NCI-H524 treated with DMSO at 0.1 percent for 48 hours (cell line): ENCODE measurements around the gene PARD3B.

ENCODE experiments used
- DNase-seq: peaks from one replicate; lab custom pipeline; 2025; lab: John Stamatoyannopoulos, UW

The PARD3B gene

DNA sequence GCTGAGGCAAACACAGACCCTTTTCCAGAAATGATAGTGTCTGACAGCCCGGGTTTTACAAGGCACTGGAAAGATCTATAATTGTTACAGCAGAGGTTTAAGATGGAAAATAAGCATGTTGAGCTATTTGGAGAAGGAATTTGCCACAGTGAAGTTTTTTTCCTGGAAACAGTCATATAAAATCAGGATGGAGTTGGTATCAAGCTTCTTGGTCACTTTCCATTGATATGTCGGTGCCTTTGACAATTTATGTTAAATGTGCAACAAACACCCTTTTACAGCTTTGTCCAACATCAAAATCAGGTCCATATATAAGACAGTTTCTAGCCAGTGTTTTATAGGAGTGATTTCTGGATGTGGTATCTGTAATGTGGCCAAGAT is 1019.9 kb downstream of the PARD3B start:
- DNase-seq, result no peak

DNA sequence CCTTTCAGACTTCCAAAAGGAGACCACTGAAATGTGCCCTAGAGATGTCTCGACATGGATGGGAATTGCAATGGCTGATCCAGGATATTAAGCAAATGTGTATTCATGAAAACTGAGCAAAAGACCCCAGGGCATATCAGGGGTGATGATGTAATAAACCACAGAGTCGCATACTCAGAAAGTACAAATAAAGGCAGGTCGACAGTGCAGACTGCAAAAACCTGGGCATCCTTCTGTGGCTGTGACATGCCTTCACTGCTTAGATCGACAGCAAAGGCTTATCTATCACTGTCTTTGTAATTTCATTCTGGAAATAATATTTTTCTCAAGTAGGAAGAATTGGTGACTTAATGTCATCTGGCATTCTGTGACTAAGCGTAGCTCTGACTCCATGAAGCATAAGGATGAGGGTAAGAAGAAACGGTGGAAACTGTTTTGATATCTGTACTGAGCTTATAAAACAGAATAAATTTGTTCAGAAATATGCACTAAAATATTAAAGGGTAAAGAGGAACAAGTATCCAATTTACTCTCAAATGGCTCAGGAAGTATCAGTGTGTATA is 1021.4 kb downstream of the PARD3B start:
- DNase-seq, result no peak

DNA sequence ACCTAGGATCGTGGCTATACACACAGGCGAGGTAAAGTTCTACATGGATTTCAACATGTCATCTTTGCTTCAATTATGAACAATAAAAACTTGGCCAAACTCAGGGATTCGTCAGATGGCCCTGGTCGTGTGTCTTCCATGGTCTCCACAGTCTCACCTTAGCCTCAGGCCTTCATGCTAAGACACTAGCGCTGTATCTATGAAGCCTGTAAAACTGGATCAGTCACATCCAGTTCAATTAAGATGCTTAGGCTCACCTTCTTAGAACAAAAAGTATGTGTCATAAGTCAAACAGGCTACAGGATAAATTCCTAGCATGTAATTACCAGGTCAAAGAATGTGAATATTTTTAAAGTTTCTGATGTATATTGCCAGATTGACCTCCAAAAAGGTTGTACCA is 1023.3 kb downstream of the PARD3B start:
- DNase-seq, result no peak

DNA sequence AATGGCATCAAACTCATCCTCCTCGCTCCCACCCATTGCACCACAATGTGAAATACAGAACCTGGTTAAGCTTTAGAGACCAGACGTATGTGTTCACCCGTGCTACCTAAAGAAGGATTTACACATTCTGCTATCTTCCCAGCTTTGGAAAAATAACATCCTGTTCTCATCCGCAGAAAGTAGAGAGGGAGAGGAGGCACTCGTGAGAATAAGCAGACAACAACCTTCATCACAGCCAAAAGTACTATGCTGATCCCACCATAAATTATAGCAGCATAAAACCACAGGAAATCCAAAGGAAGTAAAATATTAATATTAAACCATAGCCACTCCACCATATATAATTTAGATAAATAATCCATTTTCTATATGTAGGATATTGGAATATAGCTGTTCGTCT is 1025.4 kb downstream of the PARD3B start:
- DNase-seq, result no peak

DNA sequence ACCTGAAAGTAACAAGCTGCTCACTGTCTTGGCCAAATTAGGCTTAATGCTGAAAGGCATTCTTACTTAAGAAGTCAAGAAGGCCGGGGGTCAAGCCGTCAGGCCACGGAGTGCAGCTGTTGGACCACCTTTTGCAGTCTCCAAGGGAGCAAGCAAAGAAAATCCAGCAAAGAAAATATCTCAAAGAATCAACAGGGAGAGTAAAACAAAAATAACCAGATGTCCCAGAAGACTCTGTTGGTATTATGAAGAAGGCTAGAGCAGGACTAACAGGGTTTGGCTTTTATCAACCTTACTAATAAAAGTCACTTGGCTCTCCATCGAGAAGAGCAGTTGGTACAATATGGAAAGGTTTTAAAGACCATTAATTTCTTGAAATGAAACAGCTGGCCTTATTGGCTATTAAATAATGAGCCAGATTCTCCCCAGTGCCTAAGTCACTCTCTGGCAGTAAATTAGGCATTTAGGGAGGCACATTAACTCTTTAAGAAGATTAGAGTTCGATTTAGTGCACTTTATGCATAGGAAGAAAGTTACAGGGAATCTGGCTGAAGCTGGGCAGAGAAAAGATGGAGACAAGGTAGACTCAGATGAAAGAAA is 1026.2 kb downstream of the PARD3B start:
- peak; percentile 82 for DNase-seq

DNA sequence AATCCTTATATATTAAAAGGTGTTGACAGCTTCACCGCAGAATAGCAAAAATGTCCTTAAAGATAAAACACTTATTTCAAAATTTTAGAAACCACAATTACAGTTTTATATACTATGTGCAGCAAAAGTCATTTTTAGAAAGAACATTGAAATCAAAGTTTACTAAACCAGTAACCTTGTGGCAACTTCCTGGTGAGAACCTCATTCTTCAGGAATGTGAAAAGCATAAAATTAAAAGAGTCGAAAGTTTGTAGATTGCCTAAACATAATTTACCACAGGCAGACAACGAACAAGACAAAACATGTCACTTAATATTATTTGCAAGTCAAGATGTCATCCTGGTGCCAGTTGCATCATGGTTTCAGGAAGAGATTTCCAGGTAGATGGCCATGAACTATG is 1028.7 kb downstream of the PARD3B start:
- DNase-seq, result no peak

DNA sequence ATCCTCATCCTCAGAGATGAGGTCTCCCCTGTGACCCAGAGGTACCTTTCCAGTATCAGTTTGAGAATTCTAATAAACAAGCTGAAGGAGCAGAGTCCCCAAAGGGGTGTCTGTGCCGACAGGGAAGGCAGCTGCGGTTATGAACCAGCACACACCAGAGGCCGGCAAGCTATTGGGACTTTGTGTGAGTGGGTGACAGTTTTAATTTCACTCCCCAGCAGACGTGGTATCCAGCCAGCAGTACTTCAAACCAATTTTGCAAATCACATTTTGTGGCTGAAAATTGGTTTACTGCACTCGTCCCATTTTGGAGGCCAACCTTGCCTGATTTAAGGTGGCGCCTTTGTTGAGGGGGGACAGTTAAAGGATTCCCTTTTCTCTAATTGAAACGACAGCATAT is 1034.1 kb downstream of the PARD3B start:
- DNase-seq, result no peak

DNA sequence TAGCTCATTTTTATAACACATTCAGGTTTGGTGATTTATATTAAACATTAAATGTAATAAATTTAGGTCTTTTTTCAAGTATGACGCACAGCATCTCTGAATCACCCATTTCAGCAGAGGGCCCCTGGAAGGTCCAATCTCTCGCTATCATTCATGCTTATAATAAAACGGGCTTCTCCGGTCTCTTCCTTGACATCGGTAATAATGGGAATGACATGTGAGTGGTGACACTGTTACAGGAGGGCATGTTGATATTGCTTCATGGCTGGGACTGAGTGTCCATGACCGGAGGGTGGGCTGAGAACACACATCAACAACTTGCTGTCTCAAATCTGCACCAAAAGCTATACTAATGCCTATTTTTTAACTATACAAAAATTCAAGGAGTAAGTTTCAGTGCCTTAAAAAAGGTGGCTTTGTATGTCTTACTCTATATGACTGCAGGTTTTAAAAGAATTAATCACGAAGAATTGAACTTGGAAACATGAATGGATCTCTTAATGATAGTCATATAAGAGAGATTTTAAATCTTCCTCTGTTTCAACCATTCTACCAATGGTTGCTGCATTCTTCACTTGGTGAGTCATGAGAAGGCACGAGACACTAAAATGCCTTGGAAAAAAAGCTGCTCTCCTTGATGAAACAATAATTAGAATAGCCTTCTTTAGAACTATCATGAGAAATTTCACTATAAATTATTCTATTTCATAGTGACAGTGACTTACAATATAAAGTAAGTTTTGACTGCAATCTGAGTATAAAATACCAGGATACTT is 1035.1 kb downstream of the PARD3B start:
- no peak for DNase-seq

DNA sequence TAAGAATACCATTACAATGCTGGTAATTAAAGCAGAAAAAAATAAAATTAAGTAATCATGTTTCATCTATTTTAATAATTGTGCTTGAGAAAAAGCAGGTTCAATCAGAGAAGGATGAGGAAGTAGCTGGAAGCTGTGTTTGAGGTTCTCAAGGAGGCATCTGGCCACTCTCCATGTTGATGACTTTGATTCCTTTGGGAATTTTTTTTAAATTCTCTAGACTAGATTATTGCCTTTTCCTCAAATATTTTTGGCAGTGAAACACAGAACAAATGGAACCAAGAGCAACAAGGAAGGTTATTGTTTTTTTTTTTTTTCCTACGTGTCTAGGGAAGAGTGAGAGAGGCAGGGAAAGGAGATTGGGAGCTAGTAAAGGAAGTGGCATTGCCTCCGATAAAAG is 1037.1 kb downstream of the PARD3B start:
- DNase-seq, result no peak

DNA sequence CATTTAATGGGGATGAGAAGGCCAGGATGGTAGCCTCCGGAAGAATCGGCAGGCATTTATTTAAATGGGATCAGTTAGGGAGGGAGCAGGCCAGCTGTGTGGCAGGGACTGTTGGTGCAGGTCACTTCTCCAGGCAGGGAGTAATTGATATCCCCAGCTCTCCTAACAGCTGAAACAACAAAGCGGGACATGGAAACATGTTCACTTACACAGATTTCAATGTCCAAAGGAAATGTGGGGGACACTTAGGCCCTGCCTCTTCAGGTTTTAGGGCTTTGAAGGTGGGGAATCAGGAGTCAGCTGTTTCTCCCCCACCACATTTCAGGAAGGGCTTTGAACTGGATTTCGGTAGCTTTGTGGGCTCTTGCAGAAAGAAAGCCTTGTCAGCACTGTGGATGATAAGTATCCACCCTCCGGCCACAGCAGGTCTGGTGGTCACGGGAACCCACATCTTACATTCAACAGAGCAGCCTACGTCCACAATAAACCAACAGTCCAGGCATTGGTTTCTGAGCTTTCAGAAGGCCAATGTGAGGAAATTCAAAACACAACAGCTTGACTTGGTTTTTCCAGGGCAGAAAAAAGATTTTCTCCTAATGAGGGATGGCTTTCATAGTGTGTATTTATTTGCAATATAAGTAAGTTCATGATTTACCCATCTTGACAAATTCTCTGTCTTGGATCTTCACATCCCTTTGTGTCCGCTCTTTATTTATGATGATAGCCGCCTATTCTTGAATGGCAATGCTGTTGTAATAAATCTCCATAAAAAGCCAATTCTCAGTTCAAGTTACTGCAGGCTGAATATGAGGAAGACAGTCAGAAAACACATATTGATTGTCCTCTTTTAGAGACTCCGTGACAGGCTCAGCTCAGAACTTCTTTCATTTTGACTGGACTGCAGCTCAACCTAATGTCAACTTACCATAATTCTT is 1040.4 kb downstream of the PARD3B start:
- DNase-seq, result no peak

DNA sequence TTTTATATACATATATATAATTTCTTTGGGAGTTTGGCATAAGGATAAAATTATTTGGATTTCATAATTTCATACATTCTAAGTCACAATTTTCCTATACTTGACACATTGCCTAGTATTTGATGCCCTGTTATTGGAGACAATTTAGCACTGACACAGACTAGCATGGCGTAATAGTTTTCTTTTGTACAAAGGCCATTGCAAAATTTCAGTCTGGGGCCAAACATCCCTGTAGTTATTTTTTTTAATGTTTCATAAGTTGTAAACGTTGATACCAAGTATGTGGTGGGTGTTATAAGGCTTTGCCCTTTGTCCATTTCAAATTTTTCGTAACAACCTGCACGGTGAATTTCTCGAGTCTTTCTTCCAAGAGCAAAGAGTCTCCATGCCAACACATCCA is 1041.4 kb downstream of the PARD3B start:
- no peak for DNase-seq

DNA sequence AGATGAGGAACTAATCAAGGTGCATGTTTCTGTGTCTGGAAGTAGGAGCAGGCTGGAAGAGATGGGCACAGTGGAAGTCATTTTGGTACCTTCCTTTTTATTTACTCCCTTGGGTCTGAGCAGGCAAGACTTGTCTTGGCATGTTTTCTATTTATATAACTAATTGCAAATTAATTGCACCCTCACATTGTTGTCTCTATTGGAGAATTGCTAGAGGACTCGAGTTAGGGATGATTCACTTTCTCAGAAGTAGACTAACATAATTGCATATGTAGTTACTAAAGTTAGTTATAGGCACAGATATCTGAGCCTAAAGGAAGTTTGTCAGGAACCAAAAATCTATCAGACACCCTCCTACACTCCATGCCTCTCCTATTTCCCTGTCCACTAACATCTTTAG is 1044.2 kb downstream of the PARD3B start:
- no peak for DNase-seq

DNA sequence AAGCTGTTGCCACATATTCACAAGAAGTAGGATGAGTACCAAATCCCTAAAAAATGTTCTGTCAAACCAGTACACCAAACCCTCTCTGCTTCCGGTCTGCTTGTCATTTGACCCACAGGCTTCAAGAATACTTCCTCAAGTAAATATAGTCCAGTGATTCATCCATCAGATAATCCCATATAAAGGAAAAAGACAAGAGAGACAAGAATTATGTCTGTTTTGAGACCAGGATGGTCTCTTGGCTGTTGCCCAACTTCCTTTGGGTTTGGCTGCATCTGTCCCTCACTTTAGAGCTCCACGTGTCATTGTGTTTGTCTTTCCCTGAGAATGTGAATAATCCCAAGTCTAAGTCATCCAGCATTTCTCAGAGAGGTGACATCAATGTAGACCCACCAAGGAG is 1045.5 kb downstream of the PARD3B start:
- no peak for DNase-seq

DNA sequence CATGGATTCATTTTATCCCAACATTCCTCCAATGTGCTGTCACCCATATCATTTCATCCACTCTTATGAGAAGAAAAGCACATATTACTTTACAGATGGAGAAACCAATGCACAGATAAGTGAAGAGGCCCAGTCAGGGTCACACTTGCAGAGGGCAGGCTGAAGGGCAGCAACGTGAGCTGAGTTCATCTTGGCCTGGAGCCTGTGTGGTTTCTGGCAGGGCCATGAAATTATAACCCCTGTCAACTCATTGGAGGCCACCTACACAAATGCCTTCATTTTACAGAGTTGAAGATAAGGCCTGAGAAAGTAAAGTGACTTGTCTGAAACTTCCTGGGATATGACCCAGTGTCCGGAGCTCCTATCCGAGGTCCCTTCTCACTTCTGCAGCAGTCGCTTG is 1048.6 kb downstream of the PARD3B start:
- DNase-seq, result no peak

DNA sequence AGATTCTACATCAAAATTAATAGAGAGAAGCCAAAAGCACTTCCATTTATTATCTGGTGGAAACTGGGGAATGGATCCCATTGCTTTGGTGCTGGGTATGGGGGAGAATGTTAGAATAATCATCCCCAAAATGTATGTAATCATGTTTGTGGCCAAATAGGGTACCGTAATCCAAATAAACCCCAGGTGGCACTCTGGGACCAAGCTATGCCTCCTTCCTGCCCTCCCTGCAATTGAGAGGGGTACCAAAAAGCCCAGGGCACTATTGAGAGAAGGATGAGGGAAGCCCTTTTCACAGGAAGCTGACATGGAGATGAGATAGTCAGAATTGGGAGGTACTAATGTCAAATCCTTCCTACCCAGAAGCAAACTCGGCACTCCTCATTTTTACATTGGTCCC is 1051.3 kb downstream of the PARD3B start:
- DNase-seq, result no peak

DNA sequence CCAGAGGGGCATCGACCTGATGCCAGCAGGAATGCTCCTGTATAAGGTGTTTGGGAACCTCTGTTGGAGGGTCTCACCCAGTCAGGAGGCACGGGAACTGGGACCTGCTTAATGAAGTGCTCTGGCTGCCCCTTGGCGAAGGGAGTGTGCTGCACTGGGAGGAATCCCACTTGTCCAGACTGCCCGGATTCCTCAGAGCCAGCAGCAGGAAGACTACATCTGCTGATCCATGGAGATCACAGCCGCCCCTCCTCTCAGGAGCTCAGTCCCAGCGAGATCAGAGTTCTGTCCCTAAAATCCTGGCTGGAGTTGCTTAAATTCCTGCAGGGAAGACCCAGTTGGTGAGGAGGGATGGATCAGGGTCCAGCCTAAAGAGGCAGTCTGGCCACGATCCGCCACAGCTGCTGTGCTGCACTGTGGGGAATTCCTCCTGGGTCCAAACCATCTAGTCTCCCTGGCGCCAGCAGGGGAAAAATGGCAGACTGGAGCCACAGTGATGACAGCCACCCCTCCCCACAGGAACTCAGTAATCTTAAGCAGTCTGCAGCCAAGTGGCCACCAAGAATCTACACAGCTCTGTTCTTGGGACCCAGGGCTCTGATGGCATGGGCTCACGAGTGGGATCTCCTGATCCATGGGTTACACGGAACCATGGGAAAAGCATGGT is 1060.5 kb downstream of the PARD3B start:
- no peak for DNase-seq

DNA sequence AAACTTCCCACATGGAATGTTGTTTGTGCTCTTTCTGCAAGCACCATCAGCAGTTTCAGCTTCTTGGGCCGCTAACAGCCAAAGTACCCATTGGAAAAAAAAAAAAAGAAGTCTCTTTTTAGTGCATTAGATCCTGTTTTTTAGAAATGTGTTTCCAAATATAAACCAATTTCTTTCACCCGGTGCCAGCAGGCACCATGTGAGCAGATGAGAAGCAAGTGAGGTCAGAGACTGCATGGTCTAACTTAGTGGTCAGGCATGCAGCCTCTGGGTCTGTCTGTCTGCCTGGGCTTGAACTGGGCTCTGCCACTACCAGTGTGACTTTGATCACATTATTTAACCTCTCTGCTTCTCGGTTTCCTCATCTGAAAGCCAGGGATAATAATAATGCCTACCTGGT is 1061.9 kb downstream of the PARD3B start:
- no peak for DNase-seq

DNA sequence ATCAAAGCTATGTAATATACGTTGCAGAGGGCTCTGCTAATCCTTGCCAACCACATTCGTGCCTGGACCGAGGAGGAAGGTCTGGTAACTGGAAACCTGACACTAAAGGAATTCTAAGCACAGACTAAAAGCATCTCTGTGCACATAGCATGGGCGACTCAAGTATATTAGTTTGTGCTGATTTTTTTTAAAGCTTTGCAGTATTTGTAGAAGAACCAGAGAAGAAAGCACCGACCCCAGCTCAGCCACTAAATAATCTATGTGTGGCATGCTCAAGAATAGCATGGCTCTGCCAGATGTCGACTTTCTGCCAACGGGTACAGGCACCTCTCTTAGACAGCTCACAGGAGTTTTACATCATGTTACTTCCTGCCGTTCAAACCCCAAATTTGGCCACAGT is 1063.8 kb downstream of the PARD3B start:
- no peak for DNase-seq

DNA sequence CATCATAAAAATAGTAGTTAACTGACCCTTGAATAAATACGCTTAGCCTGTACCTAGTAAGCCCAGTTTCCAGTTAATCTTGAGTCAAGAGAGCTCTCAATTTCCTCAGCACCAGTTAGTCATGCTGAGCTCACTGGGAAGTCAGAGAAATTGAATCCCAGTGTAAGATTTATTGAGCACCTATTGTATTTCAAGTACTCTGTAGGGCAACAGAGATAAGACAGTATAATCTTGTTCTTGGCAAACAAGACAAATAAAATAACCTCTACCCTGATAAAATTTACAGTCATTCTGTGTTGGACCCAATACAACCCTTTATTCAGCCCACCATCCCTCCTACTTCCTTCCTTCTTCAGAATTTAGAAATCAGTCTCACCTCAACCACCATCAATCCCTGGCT is 1065.2 kb downstream of the PARD3B start:
- no peak for DNase-seq

DNA sequence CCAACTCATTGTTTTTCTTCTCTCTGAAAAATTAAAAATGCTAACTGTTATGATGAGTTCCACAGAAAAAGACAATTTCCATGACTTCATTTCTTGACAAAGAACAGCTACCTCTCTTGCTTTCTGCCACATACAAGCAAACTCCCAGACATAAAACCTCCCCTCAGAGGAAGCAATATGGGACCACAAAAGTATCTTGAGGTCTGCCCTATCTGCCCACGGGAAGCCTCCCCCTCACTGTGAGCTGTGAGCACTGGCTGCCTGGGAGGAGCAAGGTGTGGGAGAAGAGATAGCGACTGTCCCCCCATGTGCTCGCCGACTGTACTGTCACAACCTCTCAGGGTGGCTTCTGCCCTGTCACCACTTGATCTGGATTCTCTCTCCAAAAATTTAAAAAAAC is 1067.4 kb downstream of the PARD3B start:
- DNase-seq, result no peak

DNA sequence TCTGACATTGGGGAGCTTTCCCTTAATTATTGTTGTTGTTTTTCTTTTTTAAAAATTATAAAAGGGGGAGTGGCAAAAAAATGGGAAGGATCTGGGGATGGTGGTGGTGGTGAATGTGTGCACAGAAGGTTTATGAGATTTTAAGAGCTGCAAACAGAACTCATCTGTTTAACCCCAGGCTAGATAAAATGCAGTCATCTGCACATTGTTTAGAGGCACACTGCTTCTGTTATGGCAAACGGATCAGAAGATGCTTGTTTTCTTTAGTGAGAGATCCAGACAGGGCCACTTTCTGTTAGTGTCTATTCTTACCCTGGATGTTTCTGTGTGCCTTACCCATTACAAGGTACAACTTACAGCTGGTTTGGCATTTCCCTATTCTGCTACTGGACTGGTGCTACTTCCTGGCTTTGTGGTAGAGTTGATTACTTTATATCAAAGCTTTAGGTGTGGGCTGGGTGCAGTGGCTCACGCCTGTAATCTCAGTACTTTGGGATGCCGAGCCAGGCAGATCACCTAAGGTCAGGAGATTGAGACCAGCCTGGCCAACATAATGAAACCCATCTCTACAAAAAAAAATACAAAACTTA is 1068.8 kb downstream of the PARD3B start:
- DNase-seq, result no peak

DNA sequence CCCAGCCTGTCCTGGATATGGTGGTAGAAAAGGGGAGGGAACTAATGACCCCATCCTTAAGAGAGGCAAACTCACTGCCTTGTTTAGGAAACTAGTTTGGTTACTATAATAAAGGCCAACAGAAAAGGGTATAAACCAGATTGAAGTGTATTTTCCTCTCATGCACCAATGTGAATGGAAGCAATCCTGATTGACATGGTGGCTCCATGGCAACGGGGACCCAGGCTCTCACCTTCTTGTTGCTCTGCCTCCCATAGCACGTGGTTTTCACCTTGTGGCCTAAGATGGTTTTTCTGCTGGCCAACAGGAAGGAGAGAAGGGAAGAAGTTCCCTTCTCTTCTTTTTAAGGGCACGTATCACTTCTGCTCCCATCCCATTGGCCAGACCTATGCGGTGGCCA is 1069.7 kb downstream of the PARD3B start:
- no peak for DNase-seq
